HG03039 (cell line): ENCODE measurements around the gene BBOF1.

Experiments
- ATAC-seq: cut with Tn5 transposase; IDR thresholded peaks from one replicate; pipeline ENCODE4 v1.9.1; 2021; ENCODE audit warnings: mild to moderate bottlenecking, moderate library complexity; ENCODE audit not compliant: unreplicated experiment

Gene BBOF1

DNA sequence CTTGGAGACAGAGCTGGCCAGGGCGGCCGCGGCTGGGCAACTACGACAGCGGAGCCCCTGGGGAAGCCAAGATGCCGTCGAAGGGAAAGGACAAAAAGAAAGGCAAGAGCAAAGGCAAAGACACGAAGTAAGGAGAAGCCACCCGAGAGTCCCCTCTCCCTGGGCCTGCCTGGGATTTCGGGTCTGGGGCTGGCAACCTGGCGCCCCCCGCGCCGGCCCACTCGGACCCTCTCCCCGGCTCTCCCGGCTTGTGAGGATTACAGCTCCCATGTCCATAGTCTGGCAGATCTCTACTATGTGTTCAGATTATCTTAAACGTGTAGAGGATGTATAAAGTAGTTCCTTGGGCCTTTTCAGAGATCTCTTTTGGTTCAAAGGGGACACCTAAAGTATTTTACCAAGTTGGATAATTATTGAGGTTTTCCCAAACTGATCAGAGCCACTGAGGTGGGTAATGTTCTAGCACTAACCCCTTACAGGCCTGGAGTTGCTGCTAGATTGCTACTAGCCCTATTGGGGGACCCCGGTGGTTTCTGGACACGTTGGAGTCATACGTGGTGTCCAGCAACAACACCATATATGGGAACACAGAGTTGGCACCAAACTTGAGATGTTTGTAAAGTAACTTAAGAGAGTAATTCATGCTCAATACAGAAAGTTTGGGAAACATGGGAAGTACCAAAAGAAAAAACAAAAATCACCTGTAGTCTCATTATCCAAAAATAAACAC, 424 bp downstream of the BBOF1 start:
- no peak for ATAC-seq

DNA sequence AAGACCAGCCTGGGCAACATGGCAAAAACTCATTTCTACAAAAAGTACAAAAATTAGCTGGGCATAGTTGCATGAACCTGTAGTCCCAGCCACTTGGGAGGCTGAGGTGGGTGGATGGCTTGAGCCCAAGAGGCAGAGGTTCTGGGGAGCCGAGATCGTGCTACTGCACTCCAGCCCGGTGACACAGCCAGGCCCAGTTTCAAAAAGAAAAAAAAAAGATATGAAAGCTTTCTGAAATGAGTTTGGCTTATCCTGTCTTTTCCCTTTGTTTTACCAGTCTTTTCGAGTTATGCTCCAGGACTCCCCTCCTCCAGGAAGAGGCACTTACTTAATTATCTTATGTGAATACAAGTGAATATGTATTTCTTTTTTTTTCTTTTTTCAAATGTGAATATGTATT, 3.2 kb downstream of the BBOF1 start:
- no peak for ATAC-seq

DNA sequence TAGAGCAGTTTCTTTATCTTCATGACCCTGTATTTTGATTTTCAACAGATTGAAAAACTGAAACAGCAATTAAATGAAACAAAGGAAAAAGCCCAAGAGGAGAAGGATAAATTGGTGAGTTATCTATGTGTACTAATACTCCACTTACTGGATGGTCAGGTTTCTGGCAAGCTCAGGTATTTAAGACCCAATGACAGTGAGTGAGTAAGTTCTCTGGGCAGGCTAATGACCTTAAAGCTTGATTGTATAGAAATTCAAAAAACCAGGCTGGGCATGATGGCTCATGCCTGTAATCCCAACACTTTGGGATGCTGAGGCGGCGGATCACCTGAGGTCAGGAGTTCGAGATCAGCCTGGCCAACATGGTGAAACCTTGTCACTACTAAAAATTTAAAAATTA, 10.0 kb downstream of the BBOF1 start:
- ATAC-seq: no peak

DNA sequence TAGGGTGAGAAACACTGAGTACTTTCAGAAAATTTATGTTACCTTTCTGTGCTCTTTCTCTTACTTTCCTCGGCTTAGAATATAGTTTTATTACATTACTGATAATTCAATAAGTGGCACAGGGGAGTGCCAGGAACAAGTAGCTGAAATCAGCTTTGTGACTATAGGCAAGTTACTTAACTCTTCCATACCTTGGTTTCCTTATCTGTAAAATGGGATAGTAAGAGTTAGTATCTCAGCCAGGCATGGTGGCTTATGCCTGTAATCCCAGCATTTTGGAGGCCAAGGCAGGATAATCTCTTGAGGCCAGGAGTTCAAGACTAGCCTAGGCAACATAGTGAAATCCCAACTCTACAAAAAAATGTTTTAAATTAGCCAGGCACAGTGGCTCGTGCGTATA, 15.4 kb downstream of the BBOF1 start:
- no peak for ATAC-seq

DNA sequence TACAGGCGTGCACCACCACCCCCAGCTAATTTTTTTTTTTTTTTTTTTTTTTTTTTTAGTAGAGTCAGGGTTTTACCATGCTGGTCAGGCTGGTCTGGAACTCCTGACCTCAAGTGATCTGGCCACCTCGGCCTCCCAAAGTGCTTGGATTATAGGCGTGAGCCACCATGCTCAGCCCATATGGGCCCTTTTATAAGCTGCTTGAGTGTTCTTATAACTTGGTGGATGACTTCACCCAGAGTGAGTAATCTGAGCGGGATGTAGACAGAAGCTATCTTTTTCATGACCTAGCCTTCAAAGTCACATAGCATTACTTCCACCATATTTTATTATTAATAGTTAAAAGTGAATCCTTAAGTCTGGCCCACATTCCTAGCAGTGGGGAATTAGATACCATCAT, 16.4 kb downstream of the BBOF1 start:
- no peak for ATAC-seq

DNA sequence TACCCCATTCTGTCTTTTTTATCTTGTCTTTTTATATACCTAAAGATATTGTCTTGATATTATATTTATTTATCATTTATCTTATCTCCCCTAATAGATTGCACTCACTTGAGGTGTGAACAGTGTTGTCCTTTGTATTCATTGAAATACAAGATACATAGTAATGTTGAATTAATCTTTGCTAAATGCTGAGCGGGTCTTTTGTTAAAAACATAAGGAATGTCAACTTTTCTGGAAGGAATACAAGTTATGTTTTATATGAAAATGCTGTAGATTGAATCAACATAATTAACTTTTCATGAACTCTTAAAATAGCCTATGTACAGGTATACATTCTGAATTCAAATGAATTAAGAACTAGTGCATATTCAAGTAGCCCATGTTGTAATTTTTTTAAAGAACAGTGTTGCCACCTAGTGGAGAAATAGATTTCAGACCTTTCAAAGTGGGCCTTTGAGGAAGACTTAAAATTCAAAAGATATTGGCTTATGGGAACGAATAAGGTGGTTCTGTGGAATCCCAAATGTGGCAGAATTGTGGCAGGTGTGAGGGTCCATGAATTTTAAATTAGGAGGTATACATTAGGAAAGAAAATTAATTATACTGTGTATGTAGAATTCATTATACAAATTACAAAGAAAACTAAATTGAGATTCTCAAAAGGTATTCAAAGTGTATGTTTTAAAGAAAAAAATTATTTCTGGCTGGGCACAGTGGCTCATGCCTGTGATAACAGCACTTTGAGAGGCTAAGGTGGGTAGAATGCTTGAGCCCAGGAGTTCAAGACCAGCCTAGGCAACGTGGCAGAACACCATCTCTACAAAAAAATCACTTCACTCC, 19.1 kb downstream of the BBOF1 start:
- ATAC-seq: no peak

DNA sequence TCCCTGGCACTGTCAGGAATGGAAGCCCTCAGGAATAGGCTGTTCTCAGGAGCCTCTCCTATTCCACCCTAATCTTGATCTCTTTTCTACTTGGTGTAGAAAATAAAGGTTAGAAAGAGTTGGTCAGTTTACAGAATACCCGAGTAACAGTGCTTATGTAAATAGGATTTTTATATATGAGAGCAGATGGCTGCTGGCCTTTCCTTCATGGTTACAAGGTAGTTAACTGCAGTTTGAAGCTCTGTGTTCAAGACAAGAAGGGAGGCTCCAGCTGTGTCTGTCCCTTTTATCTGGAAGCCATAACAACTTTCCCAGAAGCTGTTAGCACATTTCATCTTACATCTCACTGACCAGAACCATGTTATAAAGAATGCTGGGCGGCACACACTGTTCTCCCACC, 23.1 kb downstream of the BBOF1 start:
- no peak for ATAC-seq

DNA sequence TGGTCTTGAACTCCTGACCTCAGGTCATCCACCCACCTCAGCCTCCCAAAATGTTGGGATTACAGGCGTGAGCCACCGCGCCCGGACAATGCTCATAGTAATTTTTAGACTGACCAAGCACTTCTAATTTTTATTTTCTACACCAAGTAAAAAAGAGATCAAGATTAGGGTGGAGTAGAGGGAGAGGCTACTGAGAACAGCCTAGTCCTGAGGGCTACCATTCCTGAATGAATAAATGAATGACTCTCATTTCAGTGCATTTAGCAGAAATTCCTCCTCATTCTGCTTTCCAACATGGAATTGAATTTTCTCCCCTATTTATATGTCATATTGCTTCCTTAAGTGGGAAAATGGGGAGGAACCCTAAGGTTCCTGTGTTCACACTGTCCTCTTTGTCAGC, 26.4 kb downstream of the BBOF1 start:
- ATAC-seq: no peak

DNA sequence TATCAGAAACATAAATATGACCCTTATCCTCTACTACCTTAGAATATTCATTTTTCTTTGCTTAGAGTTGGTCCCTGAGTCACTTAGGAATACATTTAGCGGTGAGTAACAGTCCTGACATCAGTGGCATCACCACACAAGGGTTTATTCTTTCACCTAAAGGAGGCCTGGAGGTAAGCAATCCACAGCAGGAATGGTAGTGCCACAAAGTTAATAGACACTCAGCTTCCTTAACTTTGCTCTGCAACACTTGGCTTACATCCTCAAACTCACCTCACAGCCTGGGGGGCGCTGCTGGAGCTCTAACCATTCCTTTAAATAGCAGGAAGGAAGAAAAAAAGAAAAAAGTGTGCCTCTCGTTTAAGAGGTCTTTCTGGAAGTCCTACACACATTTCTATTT, 29.1 kb downstream of the BBOF1 start:
- no peak for ATAC-seq

DNA sequence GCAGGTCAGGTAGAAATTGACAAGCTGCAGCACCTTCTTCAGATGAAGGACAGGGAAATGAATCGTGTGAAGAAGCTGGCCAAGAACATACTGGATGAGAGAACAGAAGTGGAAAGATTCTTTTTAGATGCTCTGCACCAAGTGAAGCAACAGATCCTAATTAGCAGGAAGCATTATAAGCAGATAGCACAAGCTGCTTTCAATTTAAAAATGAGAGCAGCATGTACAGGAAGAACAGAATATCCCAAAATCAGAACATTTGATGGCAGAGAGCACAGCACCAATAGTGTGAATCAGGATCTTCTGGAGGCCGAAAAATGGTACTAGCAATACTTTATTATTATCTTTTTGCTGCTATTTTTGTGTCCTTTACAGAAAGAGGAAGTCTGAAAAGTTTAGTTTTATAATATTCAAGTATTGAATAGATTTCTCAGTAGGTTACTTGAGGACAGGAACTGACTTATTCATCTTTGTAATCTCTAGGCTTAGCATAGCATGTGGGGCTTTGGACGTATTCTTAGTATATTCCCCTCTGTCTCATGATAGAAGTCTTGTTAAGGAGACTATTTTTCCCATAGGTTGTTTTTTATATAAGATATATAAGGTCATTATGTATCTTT, 30.8 kb downstream of the BBOF1 start:
- no peak for ATAC-seq

DNA sequence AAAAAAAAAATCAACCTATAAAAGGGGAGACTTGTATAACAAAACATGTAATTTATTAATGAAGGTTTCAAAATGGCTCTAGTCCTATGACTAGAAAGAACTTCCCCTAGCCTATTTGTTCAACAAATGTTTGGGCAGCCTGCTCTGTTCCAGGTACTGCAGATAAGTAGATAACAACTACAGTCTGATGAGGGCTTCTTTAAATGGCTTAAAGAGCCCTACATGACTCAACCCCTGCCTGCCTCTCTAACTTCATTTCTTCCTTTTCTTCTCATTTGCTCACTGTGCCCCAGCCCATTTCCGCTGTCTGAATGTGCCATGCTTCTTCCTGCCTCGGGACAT, 43.6 kb downstream of the BBOF1 start:
- ATAC-seq: no peak

DNA sequence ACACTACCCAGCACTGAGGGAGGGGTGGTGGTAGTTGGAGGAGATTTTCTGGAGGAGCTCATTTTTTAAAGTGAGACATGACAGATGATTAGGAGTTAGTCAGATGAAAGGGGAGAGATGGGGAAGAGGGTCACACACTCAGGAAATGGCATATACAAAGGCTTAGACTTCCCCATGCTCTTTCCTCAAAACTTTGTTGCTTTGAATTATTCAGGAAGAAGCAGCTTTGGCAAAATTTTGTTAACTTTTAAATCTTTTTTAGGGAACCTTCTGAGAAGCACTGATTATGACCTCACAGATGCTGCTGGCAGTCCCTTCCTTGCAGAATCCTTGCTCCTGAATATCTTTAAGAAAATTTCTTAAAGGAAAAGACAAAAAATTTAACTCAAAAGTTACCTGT, 45.3 kb downstream of the BBOF1 start:
- no peak for ATAC-seq

DNA sequence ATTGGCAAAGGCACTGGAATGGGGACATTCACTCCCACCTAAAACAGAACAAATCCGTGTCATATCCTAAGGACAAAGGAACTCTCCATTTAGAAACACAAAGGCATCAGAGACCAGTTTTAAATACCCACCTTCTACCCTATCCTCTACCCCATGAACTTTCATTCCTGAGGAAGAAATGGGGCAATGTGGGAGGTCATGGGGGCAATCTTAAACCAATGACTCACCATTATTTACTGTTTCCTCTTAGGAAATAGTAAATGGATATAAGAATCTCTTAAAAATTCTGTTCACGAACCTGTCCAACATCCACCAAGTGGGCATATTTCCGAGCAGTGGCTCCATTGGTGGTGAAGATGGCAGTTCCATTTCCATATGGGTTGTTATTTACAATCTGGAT, 45.7 kb downstream of the BBOF1 start:
- no peak for ATAC-seq

DNA sequence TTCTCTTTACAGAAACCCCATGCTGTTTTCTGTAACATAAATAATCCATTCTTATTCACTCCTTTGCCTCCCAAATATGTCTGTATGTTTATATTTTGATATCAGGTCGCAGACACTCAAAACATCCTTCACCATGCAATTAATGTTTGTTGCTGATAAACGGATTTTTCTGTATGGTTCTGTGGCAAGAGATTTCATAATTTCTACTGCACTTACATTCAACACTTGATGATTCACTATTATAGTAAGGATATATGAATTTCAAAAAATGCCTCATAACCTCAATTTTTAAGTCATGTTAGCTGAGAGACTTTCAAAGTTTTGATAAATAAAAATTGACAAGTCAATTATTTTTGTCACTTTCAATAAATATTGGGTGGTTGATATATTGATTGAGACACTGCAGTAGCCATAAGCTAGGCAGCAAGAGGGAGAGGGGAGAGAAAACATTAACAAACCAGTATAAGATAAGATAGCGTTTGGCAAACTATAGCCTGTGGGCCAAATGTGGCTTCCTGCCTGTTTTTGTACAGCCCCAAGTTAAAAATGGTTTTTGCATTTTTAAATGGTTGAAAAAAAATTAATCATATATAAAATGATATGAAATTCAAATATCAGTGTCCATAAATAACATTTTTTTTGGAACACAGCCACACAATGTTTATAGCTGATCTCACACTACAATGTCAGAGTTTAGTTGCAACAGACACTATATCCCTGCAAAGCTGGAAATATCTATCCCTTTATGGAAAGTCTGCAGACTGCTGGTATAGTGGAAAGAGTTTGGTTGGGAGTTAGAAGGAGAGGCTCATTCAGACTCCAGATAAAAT, 46.8 kb downstream of the BBOF1 start:
- ATAC-seq: no peak

DNA sequence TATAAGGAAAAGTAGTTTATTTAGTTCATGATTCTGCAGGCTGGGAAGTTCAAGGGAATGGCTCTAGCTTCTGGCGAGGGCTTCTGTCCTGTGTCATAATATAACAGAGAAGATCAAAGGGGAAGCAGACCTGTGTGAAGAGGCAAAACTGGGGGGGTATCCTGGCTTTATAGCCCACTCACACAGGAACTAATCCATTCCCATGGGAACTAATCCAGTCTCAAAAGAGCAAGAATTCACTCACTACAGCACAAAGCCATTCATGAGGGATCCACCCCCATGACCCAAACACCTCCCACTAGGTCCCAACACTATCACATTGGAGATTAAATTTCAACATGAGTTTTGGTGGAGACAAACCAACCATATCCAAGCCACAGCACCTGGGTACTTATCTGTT, 58.3 kb downstream of the BBOF1 start:
- ATAC-seq: no peak

DNA sequence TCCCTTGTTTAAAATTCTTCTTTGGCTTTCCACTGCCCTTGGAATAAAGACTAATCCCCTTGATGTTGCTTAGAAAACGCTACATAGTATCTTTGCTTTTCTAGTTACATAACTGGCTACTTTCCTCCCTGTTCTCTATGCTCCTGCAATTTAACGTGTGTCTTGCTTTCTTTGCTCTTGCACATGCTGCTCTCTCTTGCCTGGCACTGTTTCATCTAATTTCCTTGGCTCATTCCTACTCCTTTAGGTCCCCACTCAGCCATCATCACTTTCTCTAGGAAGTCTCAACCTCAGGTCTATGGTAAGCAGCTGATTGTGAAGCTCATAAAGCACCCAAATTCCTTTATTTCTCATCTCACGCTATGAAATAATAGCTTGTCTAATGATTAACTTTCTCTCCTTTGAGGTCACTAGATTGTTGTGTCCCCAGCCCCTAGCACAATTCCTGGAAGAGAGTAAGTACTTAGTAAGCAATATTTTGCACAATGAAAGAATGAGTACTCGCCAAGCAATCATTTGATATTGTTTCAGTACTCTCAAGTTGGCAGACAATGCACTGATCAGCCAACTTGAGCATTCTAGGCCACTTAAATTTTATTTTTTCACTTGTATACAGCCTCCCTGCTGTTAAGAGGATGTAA, 61.8 kb downstream of the BBOF1 start:
- ATAC-seq: no peak

DNA sequence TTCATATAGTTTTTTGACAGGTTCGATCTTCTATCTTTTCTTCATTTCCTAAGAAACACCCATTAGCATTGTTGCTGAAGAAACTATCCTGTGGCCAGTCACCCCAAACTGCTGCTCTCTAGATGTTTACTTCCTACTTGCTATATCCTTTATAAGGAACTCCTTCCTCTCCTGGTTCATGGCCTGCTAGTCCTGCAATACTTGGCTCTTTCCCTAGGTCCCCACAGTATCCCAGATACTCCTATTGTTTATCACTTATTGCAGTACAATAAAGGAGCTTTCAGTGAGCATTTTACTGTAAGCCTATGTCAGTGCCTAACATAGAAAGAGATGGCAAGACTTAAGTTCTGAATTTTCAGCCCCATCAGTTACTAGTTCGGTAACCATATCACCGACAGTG, 62.3 kb downstream of the BBOF1 start:
- ATAC-seq: no peak

DNA sequence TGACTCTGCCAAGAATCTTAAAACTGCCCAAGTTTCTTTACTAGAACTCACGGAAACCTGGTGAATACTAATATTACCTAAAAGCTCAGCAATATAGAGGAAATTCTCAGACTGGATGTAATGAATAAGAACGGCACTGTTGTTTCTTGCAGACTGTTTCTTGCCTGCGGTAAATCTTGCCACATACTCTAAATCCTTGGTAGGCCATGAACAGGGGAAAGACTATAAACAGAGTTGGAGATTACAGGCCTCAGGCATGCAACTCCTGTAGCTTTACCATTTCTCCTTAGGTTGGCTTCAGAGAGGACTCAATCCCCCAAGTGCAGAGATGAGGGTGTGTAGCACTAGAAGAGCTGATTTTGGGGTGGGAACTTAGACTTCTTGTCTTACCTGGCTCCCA, 64.0 kb downstream of the BBOF1 start:
- ATAC-seq: no peak

DNA sequence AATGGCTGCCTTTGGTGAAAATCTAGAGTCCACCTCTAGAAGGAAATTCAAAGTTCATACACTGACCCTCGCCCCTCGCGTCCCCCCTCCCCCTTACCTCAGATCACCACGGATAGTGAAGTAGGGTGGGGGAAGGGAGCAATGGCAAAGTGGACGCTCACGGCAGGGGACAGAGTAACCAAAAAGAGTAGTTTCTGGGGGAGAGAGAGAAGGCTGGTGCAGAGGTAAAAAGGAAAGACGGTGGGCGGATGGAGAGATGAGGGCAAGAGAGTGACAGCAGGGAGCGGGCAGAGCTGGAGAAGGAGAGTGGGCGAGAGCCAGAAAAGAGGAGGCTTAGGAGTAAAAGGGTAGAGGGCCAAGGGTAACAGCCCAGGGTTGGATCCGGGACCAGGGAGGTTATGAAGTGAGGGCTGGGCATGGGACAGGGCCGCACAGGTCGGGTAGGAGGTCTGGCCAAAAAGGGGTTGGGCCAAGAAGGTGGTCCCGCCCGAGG, 64.7 kb downstream of the BBOF1 start:
- ATAC-seq: peak; percentile 8

DNA sequence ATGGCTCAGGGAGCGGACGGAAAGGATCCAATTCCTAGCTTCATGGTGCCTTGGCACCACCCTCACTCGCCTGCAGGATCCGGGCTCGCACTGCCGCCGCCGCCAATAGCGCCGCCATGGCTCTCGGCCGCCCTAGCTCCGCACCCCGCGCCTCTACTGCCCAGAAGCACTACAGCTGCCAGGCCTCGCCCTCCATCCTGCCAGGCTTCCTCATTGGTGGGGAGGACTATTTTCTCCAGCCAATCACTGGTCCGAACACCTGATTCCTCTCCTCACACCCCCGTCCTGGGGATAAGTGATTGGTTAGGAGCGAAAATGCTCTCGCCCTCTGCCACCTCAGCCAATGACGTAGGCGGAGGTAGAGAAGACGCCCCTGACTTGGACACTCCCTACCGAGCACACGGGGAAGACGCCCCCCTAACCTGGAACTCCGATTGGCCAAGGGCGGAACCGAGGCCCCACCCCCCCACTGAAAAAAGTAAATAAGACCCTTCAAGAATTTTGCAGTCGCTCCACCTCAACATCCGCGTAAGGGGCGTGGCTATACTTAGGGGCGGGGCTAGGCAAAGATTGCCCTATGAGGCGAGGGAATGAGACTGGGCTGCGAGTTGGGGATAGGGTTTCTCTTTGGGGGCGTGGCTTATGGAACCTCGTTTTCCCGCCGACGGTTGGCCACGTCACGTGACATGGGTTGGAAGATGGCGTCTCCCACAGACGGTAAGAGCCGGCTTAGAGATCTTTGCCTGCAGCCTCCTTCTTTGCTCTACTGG, 65.3 kb downstream of the BBOF1 start, which contains the start of the genes ALDH6A1 and LIN52:
Gene ALDH6A1, minus strand, starts transcription at position 177 of the 770 bp plus-strand sequence. Its CDS starts 59 bp downstream, at position 118.
Gene LIN52, plus strand, starts transcription at position 680 of the 770 bp plus-strand sequence. Its CDS starts 19 bp downstream, at position 699.
- ATAC-seq: peak; percentile 86
